Measurements from ENCODE around the gene CHRND.
"Not testable (repeated sequence)": the region's sequence is repeated elsewhere in the genome, so short reads cannot be mapped to it uniquely, and the experiment has no call there.

The CHRND gene

DNA sequence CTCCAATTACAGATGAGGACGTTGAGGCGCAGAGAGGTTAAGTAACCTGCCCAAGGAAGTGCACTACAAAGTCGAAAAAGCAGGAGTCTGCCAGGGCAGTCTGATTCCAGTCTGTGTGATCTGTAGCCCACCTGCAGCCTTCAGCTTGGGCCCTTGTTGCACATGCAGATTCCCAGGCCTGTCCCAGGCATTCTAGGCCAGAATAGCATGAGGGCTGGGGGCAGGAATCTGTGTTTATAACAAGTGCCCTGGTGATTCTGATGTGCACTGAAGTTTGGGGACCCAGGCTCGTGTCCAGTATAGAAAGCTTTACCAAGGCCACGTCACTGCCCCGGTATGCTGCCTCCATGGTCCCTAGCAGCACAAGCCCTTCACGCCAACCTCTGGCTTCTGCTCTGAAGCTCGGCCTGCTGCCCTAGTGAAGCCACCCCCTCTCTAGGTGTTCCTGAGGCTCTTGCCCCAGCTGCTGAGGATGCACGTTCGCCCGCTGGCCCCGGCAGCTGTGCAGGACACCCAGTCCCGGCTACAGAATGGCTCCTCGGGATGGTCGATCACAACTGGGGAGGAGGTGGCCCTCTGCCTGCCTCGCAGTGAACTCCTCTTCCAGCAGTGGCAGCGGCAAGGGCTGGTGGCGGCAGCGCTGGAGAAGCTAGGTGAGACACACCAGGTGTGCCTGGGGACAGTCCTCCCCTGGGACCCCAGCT is 18.1 kb downstream of the CHRND start:
- DNase-seq = no peak

DNA sequence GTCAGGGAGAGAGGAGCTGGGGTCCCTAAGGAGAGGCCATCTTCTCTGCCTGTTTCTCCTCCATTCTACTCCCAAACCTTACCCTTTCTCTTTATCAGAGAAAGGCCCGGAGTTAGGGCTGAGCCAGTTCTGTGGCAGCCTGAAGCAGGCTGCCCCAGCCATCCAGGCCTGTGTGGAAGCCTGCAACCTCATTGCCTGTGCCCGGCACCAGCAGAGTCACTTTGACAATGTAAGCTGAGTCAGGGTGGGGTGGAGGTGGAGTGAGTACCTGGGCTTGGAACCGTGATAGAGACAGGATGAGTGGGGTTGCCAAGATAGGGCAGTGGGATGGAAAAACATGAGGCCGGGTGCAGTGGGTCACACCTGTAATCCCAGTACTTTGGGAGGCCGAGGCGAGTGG is 18.7 kb downstream of the CHRND start:
- no peak for DNase-seq

DNA sequence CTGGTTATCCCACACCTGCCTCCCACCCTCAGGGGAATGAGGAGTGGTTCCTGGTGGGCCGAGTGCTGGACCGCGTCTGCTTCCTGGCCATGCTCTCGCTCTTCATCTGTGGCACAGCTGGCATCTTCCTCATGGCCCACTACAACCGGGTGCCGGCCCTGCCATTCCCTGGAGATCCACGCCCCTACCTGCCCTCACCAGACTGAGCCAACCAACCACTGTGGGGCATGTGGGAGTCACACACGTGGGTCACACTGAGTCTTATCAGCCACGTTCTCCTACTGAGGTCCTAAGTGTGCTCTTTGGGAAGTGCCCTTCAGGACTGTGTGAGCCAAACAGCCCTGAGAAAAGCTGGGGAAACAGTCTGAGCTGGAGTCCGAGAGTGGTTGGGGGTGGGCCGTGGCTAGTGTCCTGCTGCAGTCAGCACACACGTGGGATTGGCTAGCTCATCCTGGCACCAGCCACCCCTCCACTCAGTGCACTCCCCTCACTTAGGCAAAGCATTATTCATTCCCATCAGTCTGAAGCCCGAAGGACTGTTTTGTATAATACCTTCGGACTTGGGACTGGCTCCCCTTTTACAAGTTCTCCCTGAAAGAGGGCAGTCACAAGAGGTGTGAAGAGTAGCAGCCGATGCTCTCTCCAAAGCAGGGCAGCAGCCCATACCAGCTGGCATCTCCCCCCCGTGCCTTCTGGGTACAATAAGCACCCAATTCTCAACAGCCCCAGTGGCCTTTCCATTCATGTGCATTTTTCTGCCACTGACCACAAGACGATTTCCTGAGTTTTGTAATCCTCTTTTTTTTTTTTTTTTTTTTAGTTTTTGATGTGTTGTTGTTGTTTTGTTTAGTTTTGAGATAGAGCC is 19.8 kb downstream of the CHRND start:
- DNase-seq = no peak

DNA sequence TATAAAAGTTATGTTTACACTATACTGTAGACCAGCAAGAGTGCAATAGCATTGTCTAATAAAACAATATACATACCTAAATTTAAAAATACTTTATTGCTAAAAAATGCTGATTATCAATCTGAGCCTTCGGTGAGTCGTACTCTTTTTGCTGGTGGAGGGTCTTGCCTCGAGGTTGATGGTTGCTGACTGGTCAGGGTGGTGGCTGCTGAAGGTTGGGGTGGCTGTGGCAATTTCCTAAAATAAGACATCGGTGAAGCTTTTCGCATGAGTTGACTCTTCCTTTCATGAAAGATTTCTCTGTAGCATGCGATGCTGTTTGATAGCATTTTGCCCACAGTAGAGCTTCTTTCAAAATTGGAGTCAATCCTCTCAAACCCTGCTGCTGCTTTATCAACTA is 22.0 kb downstream of the CHRND start:
- DNase-seq = no peak

DNA sequence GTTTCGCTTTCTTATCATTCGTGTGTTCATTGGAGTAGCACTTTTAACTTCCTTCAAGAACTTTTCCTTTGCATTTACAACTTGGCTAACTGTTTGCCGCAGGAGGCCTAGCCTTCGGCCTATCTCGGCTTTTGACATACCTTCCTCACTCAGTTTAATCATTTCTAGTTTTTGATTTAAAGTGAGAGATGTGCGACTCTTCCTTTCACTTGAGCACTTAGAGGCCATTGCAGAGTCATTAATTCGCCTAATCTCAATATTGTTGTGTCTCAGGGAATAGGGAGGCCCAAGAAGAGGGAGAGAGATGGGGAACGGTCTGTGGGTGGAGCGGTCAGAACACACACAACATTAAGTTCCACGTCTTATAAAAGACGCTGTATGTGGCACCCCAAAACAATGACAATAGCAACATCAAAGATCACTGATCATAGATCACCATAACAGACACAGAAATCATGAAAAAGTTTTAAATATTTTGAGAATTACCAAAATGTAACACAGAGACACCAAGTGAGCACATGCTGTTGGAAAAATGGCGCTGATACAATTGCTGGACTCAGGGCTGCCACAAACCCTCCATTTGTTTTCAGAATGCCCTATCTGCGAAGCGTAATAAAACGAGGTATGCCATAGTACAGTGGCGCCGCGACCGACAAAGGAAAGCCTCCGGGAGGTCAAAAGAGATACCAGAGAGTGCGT is 23.8 kb downstream of the CHRND start:
- no peak for DNase-seq

DNA sequence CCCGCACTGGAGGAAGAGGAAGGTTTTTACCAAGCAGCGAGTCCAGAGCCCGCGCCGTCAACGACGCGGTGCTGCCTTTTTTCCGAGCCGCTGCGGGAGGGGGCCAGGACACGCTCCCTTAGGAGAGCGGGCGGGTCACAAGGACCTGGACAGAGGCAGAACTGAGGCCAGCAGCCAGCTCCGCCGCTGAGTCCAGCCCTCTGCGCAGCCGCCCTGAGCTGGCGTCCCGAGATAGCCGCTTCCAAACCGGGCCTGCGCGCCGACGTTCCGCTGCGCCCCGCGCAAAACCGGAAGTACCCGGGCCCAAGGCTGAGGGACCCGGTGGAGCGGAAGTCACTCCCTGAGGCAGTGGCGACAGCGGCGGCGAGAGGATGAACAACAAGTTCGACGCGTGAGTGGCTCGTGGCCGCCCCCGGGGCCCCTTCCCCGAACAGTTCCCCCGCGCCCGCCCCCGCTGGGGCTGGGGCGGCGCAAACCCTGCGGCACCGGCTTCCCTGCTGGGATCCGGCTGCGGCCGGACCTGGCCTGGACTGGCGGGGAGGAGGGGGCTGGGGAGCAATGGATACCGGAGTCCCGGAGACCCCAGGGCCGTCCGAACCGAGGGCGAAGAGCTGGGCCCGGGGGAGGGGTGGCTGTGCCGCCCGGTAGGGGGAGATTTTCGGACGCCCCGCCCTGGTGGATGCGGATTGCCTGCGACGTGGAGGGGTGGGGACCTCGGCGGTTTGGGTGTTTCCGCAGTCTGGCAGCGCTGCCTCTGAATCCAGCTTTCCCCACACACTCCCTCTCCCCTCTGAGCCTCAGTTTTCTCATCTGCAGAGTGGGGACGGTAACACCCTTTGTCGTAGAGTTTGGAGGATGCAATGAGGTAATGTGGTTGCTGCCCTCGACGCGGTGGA is 24.6 kb downstream of the CHRND start, which contains the start of the genes EIF4E2 and TIGD1:
Gene EIF4E2 (plus strand): TSS at position 336 of the 896 bp plus-strand sequence. CDS start 36 bp downstream, at position 372.
Gene TIGD1 (minus strand): TSS at position 204 of the 896 bp plus-strand sequence. CDS start 675 bp downstream, outside the sequence.
- DNase-seq = peak; percentile 8

DNA sequence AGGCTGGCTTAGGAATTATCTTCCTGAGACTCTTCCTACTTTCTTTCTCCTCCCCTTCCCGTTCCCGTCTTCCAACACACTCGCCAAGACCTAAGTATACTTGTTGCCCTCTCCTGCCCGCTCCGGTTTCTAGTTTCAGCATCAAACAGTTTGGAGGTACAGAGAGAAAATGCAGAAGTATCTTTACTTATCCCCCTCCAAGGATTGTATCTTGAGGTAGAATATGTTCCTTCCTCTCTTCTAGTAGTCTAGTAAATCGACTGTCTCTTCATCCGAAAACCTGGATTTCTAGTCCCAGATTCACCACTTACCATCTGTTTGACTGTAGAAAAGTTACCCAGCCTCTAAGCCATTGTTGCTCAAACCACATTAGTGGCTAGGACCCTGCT is 25.3 kb downstream of the CHRND start:
- no peak for DNase-seq

DNA sequence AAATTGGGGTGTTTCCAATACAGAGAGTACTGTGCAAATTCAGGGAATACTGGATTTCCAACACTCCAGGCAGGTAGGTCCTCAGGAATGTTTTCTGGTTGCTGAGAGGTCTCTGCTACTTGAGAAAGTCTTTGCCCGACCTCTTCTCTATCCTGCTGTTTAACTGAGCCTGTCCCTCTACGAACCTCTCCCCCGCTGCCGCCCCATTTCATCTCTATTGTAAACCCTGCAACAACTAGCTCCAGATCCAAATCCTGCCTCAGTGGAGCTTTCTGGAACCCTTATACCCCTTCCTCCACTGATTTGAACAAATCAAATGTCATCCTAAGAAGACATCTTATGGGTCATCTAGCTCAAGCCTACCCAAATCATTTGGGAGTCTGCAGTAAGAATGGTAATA is 25.8 kb downstream of the CHRND start:
- DNase-seq = no peak

DNA sequence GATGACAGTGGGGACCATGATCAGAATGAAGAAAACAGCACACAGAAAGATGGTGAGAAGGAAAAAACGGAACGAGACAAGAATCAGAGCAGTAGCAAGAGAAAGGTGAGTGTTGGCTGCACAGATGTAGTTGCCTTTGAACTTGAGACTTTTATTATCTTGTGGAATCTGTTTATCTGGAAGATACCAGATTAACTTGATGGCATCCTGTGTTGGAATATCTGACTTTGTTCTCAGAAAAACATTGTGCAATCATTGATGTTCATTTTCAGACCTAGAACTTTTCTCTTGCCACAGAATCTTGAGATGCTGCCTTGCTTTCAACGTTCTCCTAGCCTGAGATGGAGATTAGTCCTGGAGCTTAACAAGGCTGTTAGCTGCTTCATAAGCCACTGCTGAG is 30.5 kb downstream of the CHRND start:
- DNase-seq = no peak

DNA sequence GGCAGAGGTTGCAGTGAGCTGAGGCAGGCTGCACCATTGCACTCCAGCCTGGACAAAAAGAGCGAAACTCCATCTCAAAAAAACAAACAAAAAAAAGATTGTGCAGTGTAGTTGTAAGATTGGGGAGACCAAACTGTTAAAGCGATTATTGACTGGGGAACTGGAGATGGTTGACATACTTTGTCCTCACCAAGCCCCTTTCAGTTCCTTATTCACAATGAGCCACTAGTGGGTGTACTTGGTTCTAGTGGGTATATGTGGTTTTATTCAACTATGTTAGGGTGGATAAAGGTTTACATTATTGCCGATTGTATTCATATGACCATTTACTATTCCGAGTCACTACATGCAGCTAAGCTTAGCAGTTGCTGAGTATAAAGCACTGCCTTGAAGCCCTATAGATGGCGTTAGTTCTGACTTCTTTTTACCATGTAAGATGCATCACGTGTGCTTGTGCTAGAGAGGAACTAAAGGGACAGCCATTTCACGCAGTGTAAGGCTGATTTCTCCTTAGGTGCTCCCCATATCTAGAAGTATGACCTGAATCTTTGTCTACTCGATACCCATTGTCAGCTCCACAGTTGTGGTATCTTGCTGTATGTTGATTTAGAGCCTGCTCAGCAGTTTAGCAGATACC is 36.7 kb downstream of the CHRND start:
- DNase-seq = no peak

DNA sequence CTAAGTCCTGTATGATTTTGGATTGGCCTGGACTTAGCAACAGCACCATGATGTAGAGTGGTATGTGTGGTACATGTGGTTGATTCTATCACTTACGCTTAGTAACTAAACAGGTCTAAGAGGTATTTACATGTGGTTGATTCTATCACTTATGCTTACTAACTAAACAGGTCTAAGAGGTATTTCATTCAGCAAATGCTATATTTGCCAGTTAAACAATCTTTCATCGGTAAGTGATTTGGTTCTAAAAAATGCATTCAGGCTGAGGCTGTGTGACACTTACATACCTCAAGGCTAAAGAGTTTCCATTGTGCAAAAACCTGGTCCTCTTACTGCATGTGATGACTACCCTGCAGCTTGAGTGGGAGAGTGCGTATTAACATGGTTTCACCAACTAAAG is 37.6 kb downstream of the CHRND start:
- no peak for DNase-seq

DNA sequence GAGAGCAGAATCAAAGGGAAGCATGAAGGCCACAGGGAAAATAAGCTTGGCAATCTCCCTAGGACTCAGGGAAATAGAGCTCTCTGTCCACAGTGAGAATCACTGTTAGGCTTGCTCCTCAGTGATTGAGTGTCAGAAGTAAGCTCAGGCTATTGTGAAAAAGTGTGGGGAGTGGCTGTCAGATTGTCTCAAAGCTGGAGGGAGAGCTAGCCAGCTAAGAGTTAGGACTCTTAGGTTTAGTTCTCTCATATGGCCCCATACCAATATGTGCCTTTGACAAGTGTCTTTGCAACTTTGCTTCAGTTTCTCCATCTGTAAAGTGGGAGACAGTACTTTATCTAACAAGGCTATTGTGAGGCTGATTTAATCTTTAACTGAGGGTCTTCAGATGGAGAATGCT is 41.8 kb downstream of the CHRND start:
- no peak for DNase-seq

DNA sequence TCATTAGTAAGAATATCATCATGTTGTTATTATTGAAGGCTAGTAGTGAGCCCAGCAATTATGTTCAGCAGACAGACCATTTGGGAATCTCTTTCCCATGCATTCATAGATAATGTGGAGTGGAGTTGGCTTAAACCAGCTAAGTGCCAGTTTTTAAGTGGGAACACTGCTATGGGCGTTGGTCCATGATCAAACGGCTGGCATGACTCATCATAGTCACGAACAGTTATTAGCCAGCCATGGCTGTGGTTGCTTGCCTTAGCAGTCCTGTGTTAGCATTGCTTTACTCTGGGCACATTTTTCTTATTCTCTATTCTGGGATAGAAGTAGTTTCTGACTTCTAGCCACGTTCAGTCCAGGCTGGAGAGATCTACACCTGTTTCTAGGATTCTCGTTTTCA is 42.2 kb downstream of the CHRND start:
- no peak for DNase-seq

DNA sequence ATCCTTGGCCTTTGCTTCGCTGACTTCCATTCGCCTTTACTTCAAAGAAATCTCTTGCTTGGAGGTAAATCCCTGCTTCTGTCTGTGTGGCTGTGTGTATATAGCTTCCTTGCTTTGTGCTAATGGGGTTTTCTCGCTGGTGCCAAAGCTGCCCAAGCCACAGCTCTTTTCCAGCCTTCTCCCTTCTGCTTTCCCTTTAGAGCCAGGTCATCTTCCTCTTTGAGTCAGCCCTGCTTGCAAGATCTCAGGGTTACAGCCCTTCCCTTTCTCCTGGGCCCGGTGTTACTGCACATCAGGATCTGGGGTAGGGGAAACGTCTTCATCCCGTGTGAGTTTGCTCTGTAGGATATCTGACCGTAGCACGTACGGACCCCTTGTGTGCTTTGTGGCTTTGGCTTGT is 43.6 kb downstream of the CHRND start:
- DNase-seq = no peak

DNA sequence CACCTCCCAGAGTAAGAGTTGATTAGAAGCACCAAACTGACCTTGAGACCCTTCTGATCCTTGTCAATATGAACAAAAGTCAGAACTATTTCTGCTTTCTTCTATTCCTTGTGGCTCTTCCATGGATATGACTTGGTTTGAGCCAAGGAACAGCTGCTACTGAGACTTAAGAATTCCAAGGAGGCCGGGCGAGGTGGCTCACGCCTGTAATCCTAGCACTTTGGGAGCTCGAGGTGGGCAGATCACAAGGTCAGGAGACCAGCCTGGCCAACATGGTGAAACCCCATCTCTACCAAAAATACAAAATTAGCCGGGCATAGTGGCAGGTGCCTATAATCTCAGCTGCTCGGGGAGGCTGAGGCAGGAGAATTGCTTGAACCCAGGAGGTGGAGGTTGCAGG is 44.5 kb downstream of the CHRND start:
- DNase-seq = not testable (repeated sequence)

DNA sequence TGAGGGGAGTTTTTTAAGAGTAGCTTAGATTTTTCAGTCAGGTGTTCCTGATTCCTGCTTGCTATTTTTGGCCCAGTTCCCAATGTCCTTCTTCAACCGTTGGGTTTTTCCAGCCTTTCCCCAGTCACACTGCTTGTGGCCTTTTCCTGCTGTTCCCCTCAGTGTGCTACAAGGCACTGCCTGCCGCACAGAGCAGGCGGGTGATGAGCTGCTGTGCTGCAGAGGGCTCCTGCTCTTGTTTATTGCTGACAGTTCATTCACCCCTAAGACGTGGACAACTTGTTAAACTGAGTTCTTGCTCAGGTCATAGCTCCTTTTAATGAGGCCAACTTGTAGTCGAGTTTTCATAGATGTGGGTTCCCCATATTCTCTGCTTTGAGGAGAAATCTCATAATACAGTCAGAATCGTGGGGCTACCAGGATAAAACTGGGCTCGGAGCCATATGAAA is 45.1 kb downstream of the CHRND start:
- no peak for DNase-seq

DNA sequence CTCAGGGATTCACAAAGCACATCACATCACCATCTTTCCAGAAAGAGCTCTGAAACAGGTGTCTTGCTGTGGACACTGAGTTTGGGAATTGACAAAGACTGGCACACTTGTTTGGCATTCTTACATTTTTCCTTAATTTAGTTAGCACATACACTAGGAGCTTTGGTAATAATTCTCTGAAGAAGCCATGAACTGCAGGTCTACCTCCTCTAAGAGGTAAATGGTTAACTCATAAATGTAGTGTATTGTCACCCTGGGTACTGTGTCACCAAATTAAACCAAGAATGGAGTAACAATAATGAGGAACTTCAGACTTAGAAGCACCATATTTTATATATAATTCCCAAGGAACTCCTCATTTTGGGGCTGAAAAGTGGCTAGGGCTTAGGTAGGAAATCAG is 47.1 kb downstream of the CHRND start:
- no peak for DNase-seq

DNA sequence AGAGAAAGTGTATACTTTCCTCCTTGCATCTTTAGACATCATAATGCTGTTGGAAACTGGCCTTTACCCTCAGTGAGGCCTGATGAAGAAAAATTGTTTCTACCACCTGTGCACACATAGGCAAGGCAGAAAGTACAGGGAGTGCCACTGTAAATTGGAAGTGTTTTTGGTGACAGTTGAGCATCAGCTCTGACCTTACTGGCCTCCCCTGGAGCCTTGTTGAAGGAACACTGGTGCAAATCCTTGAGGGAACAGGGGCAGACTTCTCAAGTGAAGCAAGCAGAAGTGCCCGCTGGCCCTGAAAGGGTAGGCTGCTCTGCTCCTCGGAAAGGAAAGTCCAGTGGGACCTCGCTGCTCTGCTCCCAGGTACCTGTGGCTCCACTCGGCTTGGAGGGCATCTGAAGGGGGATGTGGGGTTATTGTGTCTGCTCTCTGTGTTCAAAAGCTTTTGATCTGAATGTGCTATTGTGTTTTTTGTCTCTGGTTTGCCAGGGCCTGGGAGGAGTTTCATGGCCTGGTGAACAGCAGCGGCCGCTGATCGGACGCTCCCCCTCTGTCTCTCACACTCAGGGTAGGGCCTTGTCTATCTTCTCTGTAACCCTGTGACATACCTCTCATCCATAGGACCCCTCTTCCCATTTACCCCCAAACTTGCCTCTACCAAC is 47.9 kb downstream of the CHRND start:
- DNase-seq = no peak

DNA sequence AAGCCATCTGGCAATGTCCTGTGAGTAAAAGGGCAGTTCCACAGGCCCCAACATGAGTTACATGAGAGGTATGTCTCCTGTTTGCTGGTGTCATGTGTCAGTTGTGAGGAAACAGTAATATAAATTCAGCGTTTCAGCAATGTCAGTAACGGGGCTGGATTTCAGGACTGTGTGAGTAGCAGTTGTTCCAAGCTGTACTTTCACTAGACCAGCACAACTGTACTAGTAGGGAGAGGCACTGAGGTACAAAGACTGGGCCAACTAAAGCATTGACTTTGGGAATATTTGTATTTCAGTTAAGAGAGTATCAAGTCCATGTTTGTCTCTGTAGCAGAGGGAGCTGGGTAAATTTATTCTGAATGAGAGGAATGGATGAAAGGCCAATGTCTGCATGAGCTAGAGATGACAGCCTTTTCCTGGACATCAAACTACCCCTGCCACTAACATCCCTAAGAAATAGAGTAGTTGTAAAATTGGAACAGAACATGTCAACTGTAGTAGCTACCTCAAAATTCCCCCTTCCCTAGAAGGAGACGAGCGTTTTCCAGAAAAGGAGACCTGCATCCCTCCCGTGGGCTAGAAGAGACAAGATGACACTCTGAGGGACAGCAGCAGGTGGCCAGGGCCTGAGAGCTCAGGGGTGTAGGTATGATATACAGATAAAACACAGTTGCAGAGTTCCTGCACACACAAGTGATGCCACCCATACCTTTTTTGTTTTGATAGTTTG is 48.9 kb downstream of the CHRND start:
- no peak for DNase-seq

DNA sequence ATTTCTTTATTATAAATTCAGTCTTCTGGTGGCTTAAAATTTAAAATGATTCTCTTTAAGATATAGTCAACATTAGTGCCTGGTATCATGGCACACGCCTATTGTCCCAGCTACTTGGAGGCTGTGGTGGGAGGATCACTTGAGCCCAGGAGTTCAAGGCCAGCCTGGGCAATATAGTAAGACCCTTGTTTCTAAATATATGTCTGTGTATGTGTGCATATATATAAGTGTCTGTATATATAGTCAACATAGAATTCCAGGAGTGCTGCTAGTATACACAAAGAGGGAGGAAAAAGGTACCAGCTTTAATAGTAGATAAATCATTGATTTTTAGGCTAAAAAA is 49.4 kb downstream of the CHRND start:
- DNase-seq = no peak

DNA sequence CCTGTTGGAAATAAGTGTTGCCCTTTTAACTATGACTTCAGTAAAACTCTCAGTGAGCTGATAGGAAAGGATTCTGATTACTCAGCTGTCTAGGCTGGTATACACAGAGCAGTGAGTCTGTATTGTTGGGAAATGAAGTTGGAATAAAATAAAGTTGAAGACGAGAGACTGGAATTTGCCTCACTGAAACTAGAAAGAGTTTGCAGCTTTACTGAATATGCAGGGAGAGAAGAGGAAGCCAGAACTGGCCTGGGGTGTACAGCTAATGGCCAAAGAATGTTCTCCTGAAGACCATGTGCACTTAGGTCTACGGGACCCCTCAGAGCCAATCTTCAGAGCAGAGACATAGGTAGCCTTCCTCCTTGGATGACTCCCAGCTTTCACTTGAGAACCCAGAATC is 51.0 kb downstream of the CHRND start:
- DNase-seq = no peak
